Neural progenitor cell (in vitro differentiated cells): Measurements from ENCODE around the gene C2CD3.
"Not testable (repeated sequence)": the region's sequence is repeated elsewhere in the genome, so short reads cannot be mapped to it uniquely, and the experiment has no call there.

Source experiments
- EZH2 ChIP-seq: fragments of 200-600 bp; sonication (generic); IDR thresholded peaks from 2 replicates; pipeline ENCODE4 v1.6.1; 2017; ENCODE audit warnings: antibody characterized with exemption, mild to moderate bottlenecking, moderate library complexity
- EZH2phosphoT487 ChIP-seq: fragments of 200-600 bp; sonication (generic); IDR thresholded peaks from 2 replicates; pipeline ENCODE4 v1.6.1; 2017; ENCODE audit warnings: antibody characterized with exemption
- TF ChIP-seq, protein P1 (sequence below): fragments of 200-600 bp; sonication (generic); IDR thresholded peaks from 2 replicates; pipeline ENCODE4 v1.5.1; 2017; ENCODE audit warnings: antibody characterized with exemption, mild to moderate bottlenecking

- TF ChIP-seq EZH2, EZH2phosphoT487: not testable (repeated sequence)
- TF ChIP-seq, protein P1, sequence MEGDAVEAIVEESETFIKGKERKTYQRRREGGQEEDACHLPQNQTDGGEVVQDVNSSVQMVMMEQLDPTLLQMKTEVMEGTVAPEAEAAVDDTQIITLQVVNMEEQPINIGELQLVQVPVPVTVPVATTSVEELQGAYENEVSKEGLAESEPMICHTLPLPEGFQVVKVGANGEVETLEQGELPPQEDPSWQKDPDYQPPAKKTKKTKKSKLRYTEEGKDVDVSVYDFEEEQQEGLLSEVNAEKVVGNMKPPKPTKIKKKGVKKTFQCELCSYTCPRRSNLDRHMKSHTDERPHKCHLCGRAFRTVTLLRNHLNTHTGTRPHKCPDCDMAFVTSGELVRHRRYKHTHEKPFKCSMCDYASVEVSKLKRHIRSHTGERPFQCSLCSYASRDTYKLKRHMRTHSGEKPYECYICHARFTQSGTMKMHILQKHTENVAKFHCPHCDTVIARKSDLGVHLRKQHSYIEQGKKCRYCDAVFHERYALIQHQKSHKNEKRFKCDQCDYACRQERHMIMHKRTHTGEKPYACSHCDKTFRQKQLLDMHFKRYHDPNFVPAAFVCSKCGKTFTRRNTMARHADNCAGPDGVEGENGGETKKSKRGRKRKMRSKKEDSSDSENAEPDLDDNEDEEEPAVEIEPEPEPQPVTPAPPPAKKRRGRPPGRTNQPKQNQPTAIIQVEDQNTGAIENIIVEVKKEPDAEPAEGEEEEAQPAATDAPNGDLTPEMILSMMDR: not testable (repeated sequence)
These were observed 41.7 kb downstream of the C2CD3 start for GRCh38 chr11:74129121-74129520.
